GM12878 (cell line): ENCODE measurements around the gene EZH2. TPM values are rescaled to one million over a fixed set of nuclear protein-coding genes. Genes with fewer than 3 reads are reported as not detected.

Experiments used
- ATAC-seq: fragments of 200-7000 bp; cut with Tn5 transposase; 3 replicates; pipeline ENCODE4 v1.9.1; 2020; ENCODE audit warnings: mild to moderate bottlenecking, moderate library complexity
- BruUV-seq: library from RNA; stranded (reverse); fragments of 400-500 nt; replicated peaks from 2 replicates; lab custom pipeline; 2021; lab: Mats Ljungman, UMichigan
- CTCF ChIA-PET: fragments of 300-600 bp; sonication (Branson Sonifier 250); formaldehyde crosslinking; extraction: SDS; loops from one replicate; lab custom pipeline; 2021; ENCODE audit warnings: inconsistent platforms; lab: Yijun Ruan, JAX
- POLR2A ChIA-PET: fragments of 350-600 bp; formaldehyde crosslinking; extraction: SDS; loops from one replicate; lab custom pipeline; 2021; ENCODE audit warnings: inconsistent platforms; lab: Charles Lee
- RAD21 ChIA-PET: fragments of 300-600 bp; sonication (Branson Sonifier 250); formaldehyde crosslinking; loops from one replicate; lab custom pipeline; 2023; ENCODE audit warnings: antibody characterized with exemption; ENCODE audit not compliant: unreplicated experiment; lab: Charles Lee
- SMC1A ChIA-PET: fragments of 300-600 bp; sonication (Branson Sonifier 250); formaldehyde crosslinking; loops from one replicate; lab custom pipeline; 2023; ENCODE audit not compliant: unreplicated experiment, uncharacterized antibody; lab: Charles Lee
- DNase-seq: peaks from one replicate; pipeline ENCODE4 v3.0.0-alpha.2; 2011; ENCODE audit warnings: low read depth, low spot score
- FAIRE-seq: peaks from 3 replicates; lab custom pipeline; 2011; peaks lifted over from hg19 to GRCh38; lab: Jason Lieb, UNC
- H2AFZ ChIP-seq: 2 replicates; pipeline ENCODE4 v1.6.0; 2011; ENCODE audit warnings: low read depth, low read length, control low read depth; ENCODE audit not compliant: control insufficient read depth
- H3K27ac ChIP-seq: 2 replicates; pipeline ENCODE4 v1.5.1; 2011; ENCODE audit warnings: control low read depth; ENCODE audit not compliant: control insufficient read depth, insufficient read depth
- H3K27me3 ChIP-seq, 2 experiments: replicated peaks in 1 of 2; 2 replicates each; pipeline versions ENCODE4 v1.6.0 to v1.6.1; 2011; ENCODE audit warnings: low read length in 1 of 2; ENCODE audit not compliant: control insufficient read depth in 2 of 2, insufficient read depth in 2 of 2
- H3K36me3 ChIP-seq, 2 experiments: 2 replicates each; pipeline ENCODE4 v1.5.1; 2011; ENCODE audit warnings: low read length in 1 of 2; ENCODE audit not compliant: control insufficient read depth in 2 of 2, insufficient read depth in 2 of 2
- H3K4me1 ChIP-seq: 2 replicates; pipeline ENCODE4 v1.6.1; 2011; ENCODE audit warnings: mild to moderate bottlenecking, low read length, moderate library complexity, mixed read lengths; ENCODE audit not compliant: control insufficient read depth, insufficient read depth
- H3K4me2 ChIP-seq: 2 replicates; pipeline ENCODE4 v1.6.0; 2011; ENCODE audit warnings: control low read depth; ENCODE audit not compliant: control insufficient read depth, insufficient read depth
- H3K4me3 ChIP-seq: fragments of 200-600 bp; sonication (generic); 2 replicates; pipeline ENCODE4 v1.5.1; 2016
- H3K79me2 ChIP-seq: 2 replicates; pipeline ENCODE4 v1.6.0; 2011; ENCODE audit warnings: low read length; ENCODE audit not compliant: control insufficient read depth, insufficient read depth
- H3K9ac ChIP-seq: 2 replicates; pipeline ENCODE4 v1.8.0; 2011; ENCODE audit warnings: low read length, control low read depth, mixed read lengths; ENCODE audit not compliant: control insufficient read depth, insufficient read depth
- H3K9me3 ChIP-seq: replicated peaks from 3 replicates; pipeline ENCODE4 v1.5.1; 2011; ENCODE audit warnings: mild to moderate bottlenecking, low read length; ENCODE audit not compliant: control insufficient read depth, insufficient read depth
- H4K20me1 ChIP-seq: 2 replicates; pipeline ENCODE4 v1.6.0; 2011; ENCODE audit not compliant: control insufficient read depth, insufficient read depth
- ATF7 ChIP-seq: fragments of 450-650 bp; IDR thresholded peaks from 2 replicates; pipeline ENCODE4 v1.6.1; 2016; ENCODE audit warnings: low read depth, mild to moderate bottlenecking
- BHLHE40 ChIP-seq, 2 experiments: fragments of 450-650 bp in 1 of 2; IDR thresholded peaks; 2 replicates each; pipeline ENCODE4 v1.6.1; 2011 to 2017; ENCODE audit warnings: low read depth in 2 of 2, borderline replicate concordance in 1 of 2, improper control_type of control experiment in 1 of 2, low read length in 1 of 2, mild to moderate bottlenecking in 1 of 2
- CREB1 ChIP-seq: IDR thresholded peaks from 2 replicates; pipeline ENCODE4 v1.6.1; 2012; ENCODE audit warnings: low read depth, mild to moderate bottlenecking, inconsistent platforms
- DPF2 ChIP-seq: fragments of 450-650 bp; IDR thresholded peaks from 2 replicates; pipeline ENCODE4 v1.6.1; 2017; ENCODE audit warnings: mild to moderate bottlenecking
- IKZF1 ChIP-seq: fragments of 450-650 bp; conservative IDR thresholded peaks from 2 replicates; pipeline ENCODE4 v1.6.1; 2017; ENCODE audit warnings: antibody characterized with exemption, mild to moderate bottlenecking
- IRF4 ChIP-seq: IDR thresholded peaks from 2 replicates; pipeline ENCODE4 v1.6.1; 2011; ENCODE audit warnings: low read depth, low read length
- KAT2A ChIP-seq: conservative IDR thresholded peaks from 2 replicates; pipeline ENCODE4 v1.6.1; 2011; ENCODE audit warnings: low read depth, low read length; ENCODE audit not compliant: control insufficient read depth
- PAX5 ChIP-seq: IDR thresholded peaks from 2 replicates; pipeline ENCODE4 v1.6.1; 2011; ENCODE audit warnings: low read depth, low read length, borderline replicate concordance
- SMAD5 ChIP-seq: IDR thresholded peaks from 2 replicates; pipeline ENCODE4 v1.6.1; 2016; ENCODE audit warnings: antibody characterized with exemption, low read depth
- SMARCA5 ChIP-seq: fragments of 450-650 bp; IDR thresholded peaks from 2 replicates; pipeline ENCODE4 v1.6.1; 2017; ENCODE audit warnings: mild to moderate bottlenecking
- SREBF2 ChIP-seq: IDR thresholded peaks from 2 replicates; pipeline ENCODE4 v1.6.1; 2012; ENCODE audit warnings: mild to moderate bottlenecking, low read length
- ZSCAN29 ChIP-seq: fragments of 450-650 bp; IDR thresholded peaks from 2 replicates; pipeline ENCODE4 v1.6.1; 2017; ENCODE audit warnings: mild to moderate bottlenecking, moderate library complexity
- WGBS: methylation state at CpG from one replicate; pipeline ENCODE4 v1.1.6; 2016; ENCODE audit warnings: low lambda C conversion rate; ENCODE audit not compliant: insufficient replicate concordance, insufficient coverage; ENCODE audit errors: missing lambda C conversion rate; 5-methylcytosine and 5-hydroxymethylcytosine counted together
- in situ Hi-C: fragments of 300-500 bp; cut with MboI; formaldehyde crosslinking; loops from 9 replicates; pipeline ENCODE4 v1.14.3; 2018; ENCODE audit warnings: mixed read lengths
- intact Hi-C: fragments of 100-400 bp; cut with micrococcal nuclease; formaldehyde crosslinking; loops from one replicate; pipeline ENCODE4 v1.14.2; 2022; ENCODE audit not compliant: unreplicated experiment
- polyA plus RNA-seq, 11 experiments: library from polyadenylated mRNA; depleted of rRNA in 4 of 11; unstranded in 6 of 11; stranded (reverse) in 5 of 11; fragments of >200 nt; fragmentation: Nextera tagmentation in 4 of 11; fragmentation: Illumina TruSeq in 1 of 11; extraction: Ambion mirVana in 4 of 11; extraction: Trizol in 1 of 11; gene quantifications; 1 replicate in 1 of 11; 2 replicates in 10 of 11; pipeline versions ENCODE4 v1.2.1 to v1.2.3, GENCODE V29; 2011 to 2016; ENCODE audit warnings: inconsistent platforms in 2 of 11, missing spikeins in 2 of 11, low read depth in 1 of 11
- total RNA-seq, 4 experiments: library from RNA; depleted of rRNA in 3 of 4; stranded (reverse); fragments of >200 nt in 3 of 4; fragmentation: Illumina TruSeq in 1 of 4; extraction: Trizol in 1 of 4; gene quantifications; 2 replicates each; pipeline versions ENCODE4 v1.2.1 to v1.2.3, GENCODE V29; 2013 to 2021
- TF ChIP-seq, protein P1 (sequence below): fragments of 450-650 bp; formaldehyde crosslinking; IDR thresholded peaks from 2 replicates; pipeline ENCODE4 v1.4.0; 2020; ENCODE audit warnings: mild to moderate bottlenecking, moderate library complexity
- TF ChIP-seq, protein P2 (sequence below): IDR thresholded peaks from 2 replicates; pipeline ENCODE4 v1.6.1; 2011; ENCODE audit warnings: low read depth, low read length, improper control_type of control experiment, borderline replicate concordance
- TF ChIP-seq, protein P3 (sequence below): IDR thresholded peaks from 2 replicates; pipeline ENCODE4 v1.6.1; 2012; ENCODE audit warnings: mild to moderate bottlenecking, low read depth, low read length
- TF ChIP-seq, protein P4 (sequence below): fragments of 450-650 bp; IDR thresholded peaks from 2 replicates; pipeline ENCODE4 v1.6.1; 2017; ENCODE audit warnings: low read depth, mild to moderate bottlenecking, moderate library complexity

The EZH2 gene
- total and polyA plus RNA-seq, 10 of the 15 experiments (the other 5 are each of a cell fraction or from before 2014, with no cell fraction given) = 19.4 to 69.6 (median 40.8) TPM

DNA sequence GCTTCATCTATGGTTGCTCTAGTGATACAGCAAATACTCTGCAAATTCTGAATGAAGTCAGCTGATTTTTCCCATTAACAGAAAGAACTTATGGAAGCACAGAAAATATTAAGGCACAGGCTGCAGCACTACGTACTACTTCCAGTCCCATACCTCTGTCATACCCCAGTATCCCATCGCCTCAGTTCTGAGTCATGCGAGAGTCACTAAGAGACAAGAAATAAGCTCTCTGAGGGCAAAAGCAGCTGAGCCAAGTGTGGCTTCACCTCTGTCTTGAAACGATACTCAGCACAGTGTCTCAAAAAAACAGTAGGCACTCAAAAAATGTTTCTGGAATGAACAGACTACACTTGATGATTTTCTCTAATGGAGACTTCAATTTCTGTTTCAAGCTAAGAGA is 48.2 kb downstream of the EZH2 start:
- Histone ChIP-seq H3K9me3 (no peaks in the 10 kb centered on the region), H3K27ac (no peak overlapping the region), H3K4me3 (no peak overlapping the region), H3K79me2 (peaks cover 23% of the 10 kb centered on the region), H3K27me3 (no peaks in the 10 kb centered on the region), H3K36me3 (peaks cover 2 to 8% of the 10 kb centered on the region in 2 experiments; a peak in 3 of 4 replicates), H2AFZ (no peak overlapping the region), H4K20me1 (no peaks in the 10 kb centered on the region), H3K4me2 (no peak overlapping the region), H3K9ac (no peak overlapping the region), H3K4me1 (peaks cover 11% of the 10 kb centered on the region)
- RAD21 ChIA-PET = no interaction called here
- WGBS = 84% methylated on average over 4 of the region's 4 CpGs
- POLR2A ChIA-PET = interaction anchor here (0.6 kb wide), 1 partner anchor 104 kb away, joined by 4 read pairs; no protein-coding TSS in a partner anchor
- intact Hi-C loops (no loop called here), in situ Hi-C loops (no loop called here)
- no peak for ATAC-seq
- DNase-seq = no peak
- no peak for FAIRE-seq
- BruUV-seq = no TSS peak
- CTCF ChIA-PET = interaction anchor here (0.8 to 1.8 kb wide), 3 partner anchors 10 to 331 kb away, joined by 3 to 5 read pairs (median 4); no protein-coding TSS in a partner anchor
- SMC1A ChIA-PET = interaction anchor here (1.2 kb wide), 1 partner anchor 11 kb away, joined by 3 read pairs; no protein-coding TSS in a partner anchor
- TF ChIP-seq ATF7 (no peak), CREB1 (no peak), ZSCAN29 (no peak), IKZF1 (no peak), SMAD5 (no peak), BHLHE40 (IDR thresholded peaks at IDR 0.05; ENCODE audit: borderline replicate concordance in 1 of 2, low read depth in 2 of 2, low read length in 1 of 2) (no peak), SREBF2 (no peak), IRF4 (no peak), PAX5 (no peak), DPF2 (no peak), KAT2A (no peak), SMARCA5 (no peak)
- TF ChIP-seq, protein P1, sequence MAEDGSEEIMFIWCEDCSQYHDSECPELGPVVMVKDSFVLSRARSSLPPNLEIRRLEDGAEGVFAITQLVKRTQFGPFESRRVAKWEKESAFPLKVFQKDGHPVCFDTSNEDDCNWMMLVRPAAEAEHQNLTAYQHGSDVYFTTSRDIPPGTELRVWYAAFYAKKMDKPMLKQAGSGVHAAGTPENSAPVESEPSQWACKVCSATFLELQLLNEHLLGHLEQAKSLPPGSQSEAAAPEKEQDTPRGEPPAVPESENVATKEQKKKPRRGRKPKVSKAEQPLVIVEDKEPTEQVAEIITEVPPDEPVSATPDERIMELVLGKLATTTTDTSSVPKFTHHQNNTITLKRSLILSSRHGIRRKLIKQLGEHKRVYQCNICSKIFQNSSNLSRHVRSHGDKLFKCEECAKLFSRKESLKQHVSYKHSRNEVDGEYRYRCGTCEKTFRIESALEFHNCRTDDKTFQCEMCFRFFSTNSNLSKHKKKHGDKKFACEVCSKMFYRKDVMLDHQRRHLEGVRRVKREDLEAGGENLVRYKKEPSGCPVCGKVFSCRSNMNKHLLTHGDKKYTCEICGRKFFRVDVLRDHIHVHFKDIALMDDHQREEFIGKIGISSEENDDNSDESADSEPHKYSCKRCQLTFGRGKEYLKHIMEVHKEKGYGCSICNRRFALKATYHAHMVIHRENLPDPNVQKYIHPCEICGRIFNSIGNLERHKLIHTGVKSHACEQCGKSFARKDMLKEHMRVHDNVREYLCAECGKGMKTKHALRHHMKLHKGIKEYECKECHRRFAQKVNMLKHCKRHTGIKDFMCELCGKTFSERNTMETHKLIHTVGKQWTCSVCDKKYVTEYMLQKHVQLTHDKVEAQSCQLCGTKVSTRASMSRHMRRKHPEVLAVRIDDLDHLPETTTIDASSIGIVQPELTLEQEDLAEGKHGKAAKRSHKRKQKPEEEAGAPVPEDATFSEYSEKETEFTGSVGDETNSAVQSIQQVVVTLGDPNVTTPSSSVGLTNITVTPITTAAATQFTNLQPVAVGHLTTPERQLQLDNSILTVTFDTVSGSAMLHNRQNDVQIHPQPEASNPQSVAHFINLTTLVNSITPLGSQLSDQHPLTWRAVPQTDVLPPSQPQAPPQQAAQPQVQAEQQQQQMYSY (CRISPR knock-in tag) = no peak
- TF ChIP-seq, protein P2, sequence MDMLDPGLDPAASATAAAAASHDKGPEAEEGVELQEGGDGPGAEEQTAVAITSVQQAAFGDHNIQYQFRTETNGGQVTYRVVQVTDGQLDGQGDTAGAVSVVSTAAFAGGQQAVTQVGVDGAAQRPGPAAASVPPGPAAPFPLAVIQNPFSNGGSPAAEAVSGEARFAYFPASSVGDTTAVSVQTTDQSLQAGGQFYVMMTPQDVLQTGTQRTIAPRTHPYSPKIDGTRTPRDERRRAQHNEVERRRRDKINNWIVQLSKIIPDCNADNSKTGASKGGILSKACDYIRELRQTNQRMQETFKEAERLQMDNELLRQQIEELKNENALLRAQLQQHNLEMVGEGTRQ = no peak
- TF ChIP-seq, protein P3, sequence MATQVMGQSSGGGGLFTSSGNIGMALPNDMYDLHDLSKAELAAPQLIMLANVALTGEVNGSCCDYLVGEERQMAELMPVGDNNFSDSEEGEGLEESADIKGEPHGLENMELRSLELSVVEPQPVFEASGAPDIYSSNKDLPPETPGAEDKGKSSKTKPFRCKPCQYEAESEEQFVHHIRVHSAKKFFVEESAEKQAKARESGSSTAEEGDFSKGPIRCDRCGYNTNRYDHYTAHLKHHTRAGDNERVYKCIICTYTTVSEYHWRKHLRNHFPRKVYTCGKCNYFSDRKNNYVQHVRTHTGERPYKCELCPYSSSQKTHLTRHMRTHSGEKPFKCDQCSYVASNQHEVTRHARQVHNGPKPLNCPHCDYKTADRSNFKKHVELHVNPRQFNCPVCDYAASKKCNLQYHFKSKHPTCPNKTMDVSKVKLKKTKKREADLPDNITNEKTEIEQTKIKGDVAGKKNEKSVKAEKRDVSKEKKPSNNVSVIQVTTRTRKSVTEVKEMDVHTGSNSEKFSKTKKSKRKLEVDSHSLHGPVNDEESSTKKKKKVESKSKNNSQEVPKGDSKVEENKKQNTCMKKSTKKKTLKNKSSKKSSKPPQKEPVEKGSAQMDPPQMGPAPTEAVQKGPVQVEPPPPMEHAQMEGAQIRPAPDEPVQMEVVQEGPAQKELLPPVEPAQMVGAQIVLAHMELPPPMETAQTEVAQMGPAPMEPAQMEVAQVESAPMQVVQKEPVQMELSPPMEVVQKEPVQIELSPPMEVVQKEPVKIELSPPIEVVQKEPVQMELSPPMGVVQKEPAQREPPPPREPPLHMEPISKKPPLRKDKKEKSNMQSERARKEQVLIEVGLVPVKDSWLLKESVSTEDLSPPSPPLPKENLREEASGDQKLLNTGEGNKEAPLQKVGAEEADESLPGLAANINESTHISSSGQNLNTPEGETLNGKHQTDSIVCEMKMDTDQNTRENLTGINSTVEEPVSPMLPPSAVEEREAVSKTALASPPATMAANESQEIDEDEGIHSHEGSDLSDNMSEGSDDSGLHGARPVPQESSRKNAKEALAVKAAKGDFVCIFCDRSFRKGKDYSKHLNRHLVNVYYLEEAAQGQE = no peak
- TF ChIP-seq, protein P4, sequence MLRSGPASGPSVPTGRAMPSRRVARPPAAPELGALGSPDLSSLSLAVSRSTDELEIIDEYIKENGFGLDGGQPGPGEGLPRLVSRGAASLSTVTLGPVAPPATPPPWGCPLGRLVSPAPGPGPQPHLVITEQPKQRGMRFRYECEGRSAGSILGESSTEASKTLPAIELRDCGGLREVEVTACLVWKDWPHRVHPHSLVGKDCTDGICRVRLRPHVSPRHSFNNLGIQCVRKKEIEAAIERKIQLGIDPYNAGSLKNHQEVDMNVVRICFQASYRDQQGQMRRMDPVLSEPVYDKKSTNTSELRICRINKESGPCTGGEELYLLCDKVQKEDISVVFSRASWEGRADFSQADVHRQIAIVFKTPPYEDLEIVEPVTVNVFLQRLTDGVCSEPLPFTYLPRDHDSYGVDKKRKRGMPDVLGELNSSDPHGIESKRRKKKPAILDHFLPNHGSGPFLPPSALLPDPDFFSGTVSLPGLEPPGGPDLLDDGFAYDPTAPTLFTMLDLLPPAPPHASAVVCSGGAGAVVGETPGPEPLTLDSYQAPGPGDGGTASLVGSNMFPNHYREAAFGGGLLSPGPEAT = no peak
